Cardiac fibroblast (primary cell): ENCODE results near the gene ITGB1BP2.
"Not testable (repeated sequence)": the region's sequence is repeated elsewhere in the genome, so short reads cannot be mapped to it uniquely, and the experiment has no call there.

Source experiments
- DNase-seq, 2 donors: peaks; one replicate each; pipeline versions ENCODE4 v3.0.0 to v3.0.0-alpha.2; 2010; ENCODE audit warnings: low read depth in 2 of 2
- H3K4me3 ChIP-seq, 2 donors: replicated peaks in 1 of 2; 1 replicate in 1 of 2; 2 replicates in 1 of 2; pipeline ENCODE4 v1.5.1; 2011; ENCODE audit warnings: low read depth in 2 of 2, low read length in 2 of 2, mild to moderate bottlenecking in 2 of 2, moderate library complexity in 1 of 2
- TF ChIP-seq, protein P1 (sequence below): IDR thresholded peaks from one replicate; pipeline ENCODE4 v1.5.1; 2011; ENCODE audit warnings: low read depth, mild to moderate bottlenecking, low read length, inconsistent platforms

The ITGB1BP2 gene

GRCh38 chrX:71292669-71293365 is 8.7 kb upstream of the ITGB1BP2 start:
- DNase-seq = peak in 1 of 2 donors; percentile 35
- TF ChIP-seq, protein P1, sequence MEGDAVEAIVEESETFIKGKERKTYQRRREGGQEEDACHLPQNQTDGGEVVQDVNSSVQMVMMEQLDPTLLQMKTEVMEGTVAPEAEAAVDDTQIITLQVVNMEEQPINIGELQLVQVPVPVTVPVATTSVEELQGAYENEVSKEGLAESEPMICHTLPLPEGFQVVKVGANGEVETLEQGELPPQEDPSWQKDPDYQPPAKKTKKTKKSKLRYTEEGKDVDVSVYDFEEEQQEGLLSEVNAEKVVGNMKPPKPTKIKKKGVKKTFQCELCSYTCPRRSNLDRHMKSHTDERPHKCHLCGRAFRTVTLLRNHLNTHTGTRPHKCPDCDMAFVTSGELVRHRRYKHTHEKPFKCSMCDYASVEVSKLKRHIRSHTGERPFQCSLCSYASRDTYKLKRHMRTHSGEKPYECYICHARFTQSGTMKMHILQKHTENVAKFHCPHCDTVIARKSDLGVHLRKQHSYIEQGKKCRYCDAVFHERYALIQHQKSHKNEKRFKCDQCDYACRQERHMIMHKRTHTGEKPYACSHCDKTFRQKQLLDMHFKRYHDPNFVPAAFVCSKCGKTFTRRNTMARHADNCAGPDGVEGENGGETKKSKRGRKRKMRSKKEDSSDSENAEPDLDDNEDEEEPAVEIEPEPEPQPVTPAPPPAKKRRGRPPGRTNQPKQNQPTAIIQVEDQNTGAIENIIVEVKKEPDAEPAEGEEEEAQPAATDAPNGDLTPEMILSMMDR = no peak
- no peak overlapping the region for H3K4me3 ChIP-seq

GRCh38 chrX:71296806-71297205 is 4.7 kb upstream of the ITGB1BP2 start:
- TF ChIP-seq, protein P1 = no peak
- no peak for DNase-seq
- H3K4me3 ChIP-seq = no peak overlapping the region

DNA sequence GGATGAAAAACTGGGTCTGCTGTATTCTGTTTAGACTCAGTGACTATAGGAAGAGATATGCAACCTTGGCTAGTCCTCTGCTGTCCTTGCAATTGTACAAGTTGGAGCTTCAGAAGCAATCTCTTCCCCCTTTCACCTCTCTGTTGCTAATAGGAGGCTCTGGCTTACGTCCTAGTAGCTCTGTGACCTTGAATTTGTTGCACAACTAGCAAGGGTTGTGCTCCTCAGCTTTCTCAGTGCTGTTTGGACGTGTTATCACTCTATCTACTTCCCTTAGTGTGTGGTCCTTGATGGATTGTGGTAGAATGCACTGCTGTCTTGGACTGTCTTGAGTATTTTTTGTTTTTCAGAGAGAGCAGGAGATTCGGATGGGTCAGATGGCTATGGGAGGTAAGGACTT is 3.4 kb upstream of the ITGB1BP2 start:
- H3K4me3 ChIP-seq = no peak overlapping the region
- DNase-seq = peak in 1 of 2 donors; percentile 54
- TF ChIP-seq, protein P1 = no peak

GRCh38 chrX:71300064-71300463 is 1.5 kb upstream of the ITGB1BP2 start:
- H3K4me3 ChIP-seq, DNase-seq: not testable (repeated sequence)

DNA sequence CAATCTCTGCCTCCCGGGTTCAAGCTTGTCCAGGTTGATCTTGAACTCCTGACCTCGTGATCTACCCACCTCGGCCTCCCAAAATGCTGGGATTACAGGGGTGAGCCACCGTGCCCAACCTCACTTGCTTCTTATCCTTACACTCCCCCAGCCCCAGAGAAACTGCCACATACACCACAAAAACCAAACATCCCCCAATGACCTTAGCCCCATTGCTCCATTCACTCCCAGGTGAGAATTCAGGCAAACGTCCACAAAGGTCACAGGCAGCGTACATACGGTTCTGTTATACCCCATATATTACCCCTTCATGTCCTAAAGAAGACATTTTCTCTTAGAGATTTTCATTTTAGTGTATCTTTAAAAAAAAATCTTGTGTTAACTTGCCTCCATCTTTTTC is 1.1 kb upstream of the ITGB1BP2 start:
- not testable (repeated sequence) for DNase-seq, H3K4me3 ChIP-seq

DNA sequence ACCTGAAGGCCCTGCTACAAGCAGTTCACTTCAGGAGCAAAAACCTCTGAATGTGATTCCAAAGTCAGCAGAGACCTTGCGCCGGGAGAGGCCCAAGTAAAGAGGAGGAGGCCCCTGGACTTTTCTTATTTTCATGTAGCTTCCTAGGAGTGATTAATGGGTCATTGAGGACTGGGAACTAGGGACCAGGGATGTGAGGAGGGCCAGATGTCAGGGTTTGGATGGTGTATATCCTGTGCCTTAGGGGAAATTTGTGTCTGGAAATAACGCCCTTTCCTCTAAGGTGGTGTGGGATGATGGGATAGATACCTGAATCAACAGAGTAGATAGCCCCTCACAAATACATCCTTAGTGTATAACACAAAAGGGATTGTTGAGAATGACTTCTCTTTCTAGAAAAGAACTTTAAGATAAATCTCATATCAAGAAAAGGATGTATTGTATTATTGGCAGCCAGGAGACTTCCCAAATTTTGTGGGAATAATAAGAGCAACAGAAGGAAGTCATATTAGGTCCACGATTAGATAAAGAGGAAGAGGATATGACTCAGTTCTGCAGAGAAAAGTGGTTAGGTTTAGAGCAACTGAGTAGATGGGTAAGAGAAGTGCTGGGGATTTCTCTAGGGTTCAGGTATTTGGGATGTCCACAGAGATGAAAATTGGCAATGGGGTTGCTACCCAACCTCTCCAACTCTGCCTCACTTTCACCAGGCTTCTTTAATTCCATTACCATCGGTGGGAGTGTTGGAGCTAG is 1.1 kb downstream of the ITGB1BP2 start:
- no peak overlapping the region for H3K4me3 ChIP-seq
- TF ChIP-seq, protein P1 = no peak
- peak; percentile 17 to 22 for DNase-seq

- DNase-seq = no peak
- TF ChIP-seq, protein P1 = no peak
- no peak overlapping the region for H3K4me3 ChIP-seq
These were observed 3.0 kb downstream of the ITGB1BP2 start for GRCh38 chrX:71304561-71304960.
